HepG2 (cell line): ENCODE measurements around the gene TTC38. TPM values are rescaled to one million over a fixed set of nuclear protein-coding genes. Genes with fewer than 3 reads are reported as not detected.

Experiments used
- ATF5 ChIP-seq: sonication (generic); formaldehyde crosslinking; IDR thresholded peaks from 2 replicates; pipeline ENCODE4 v1.4.0; 2020; ENCODE audit warnings: mild to moderate bottlenecking, low read depth, missing genetic modification reagents
- CREM ChIP-seq, 2 experiments: sonication (generic) in 1 of 2; formaldehyde crosslinking in 1 of 2; IDR thresholded peaks; 2 replicates each; pipeline versions ENCODE4 v1.4.0 to v1.6.1; 2016 to 2020; ENCODE audit warnings: antibody characterized with exemption in 1 of 2, mild to moderate bottlenecking in 1 of 2, missing genetic modification reagents in 1 of 2
- GMEB1 ChIP-seq: sonication (generic); formaldehyde crosslinking; IDR thresholded peaks from 2 replicates; pipeline ENCODE4 v1.5.1; 2020; ENCODE audit warnings: missing genetic modification reagents, mild to moderate bottlenecking, borderline replicate concordance
- HNF4G ChIP-seq, 2 experiments: sonication (generic) in 1 of 2; formaldehyde crosslinking in 1 of 2; IDR thresholded peaks; 2 replicates each; pipeline versions ENCODE4 v1.4.0 to v1.6.1; 2011 to 2020; ENCODE audit warnings: borderline replicate concordance in 2 of 2, low read depth in 2 of 2, mild to moderate bottlenecking in 2 of 2, low read length in 1 of 2, missing genetic modification reagents in 1 of 2, moderate library complexity in 1 of 2
- IKZF1 ChIP-seq: fragments of 450-650 bp; IDR thresholded peaks from 2 replicates; pipeline ENCODE4 v1.7.1; 2016
- JUN ChIP-seq: sonication (generic); formaldehyde crosslinking; IDR thresholded peaks from 2 replicates; pipeline ENCODE4 v1.4.0; 2020; ENCODE audit warnings: mild to moderate bottlenecking, missing genetic modification reagents
- KLF13 ChIP-seq: sonication (generic); formaldehyde crosslinking; IDR thresholded peaks from 2 replicates; pipeline ENCODE4 v1.4.0; 2020; ENCODE audit warnings: mild to moderate bottlenecking, missing genetic modification reagents
- MAFF ChIP-seq: IDR thresholded peaks from 2 replicates; pipeline ENCODE4 v1.6.1; 2011; ENCODE audit warnings: low read depth, low read length, improper control_type of control experiment
- NCOA1 ChIP-seq: sonication (generic); formaldehyde crosslinking; IDR thresholded peaks from 2 replicates; pipeline ENCODE4 v1.9.0; 2021; ENCODE audit warnings: missing genetic modification reagents
- RNF219 ChIP-seq: sonication (generic); formaldehyde crosslinking; IDR thresholded peaks from 2 replicates; pipeline ENCODE4 v1.5.0; 2020; ENCODE audit warnings: mild to moderate bottlenecking, missing genetic modification reagents
- SRF ChIP-seq: IDR thresholded peaks from 2 replicates; pipeline ENCODE4 v1.6.1; 2011; ENCODE audit warnings: mild to moderate bottlenecking, low read depth, low read length, moderate library complexity
- SRSF4 ChIP-seq: fragments of 200-400 bp; formaldehyde crosslinking; IDR thresholded peaks from one replicate; pipeline ENCODE4 v1.6.1; 2018; ENCODE audit warnings: mild to moderate bottlenecking, low read depth, low read length, moderate library complexity; ENCODE audit not compliant: poor library complexity, severe bottlenecking
- TEAD2 ChIP-seq: sonication (generic); formaldehyde crosslinking; IDR thresholded peaks from 2 replicates; pipeline ENCODE4 v1.9.0; 2021; ENCODE audit warnings: missing genetic modification reagents
- ZBTB3 ChIP-seq: sonication (generic); formaldehyde crosslinking; IDR thresholded peaks from 2 replicates; pipeline ENCODE4 v1.4.0; 2020; ENCODE audit warnings: low read depth, mild to moderate bottlenecking, moderate library complexity, missing genetic modification reagents, borderline replicate concordance
- ZBTB38 ChIP-seq: sonication (generic); formaldehyde crosslinking; IDR thresholded peaks from 2 replicates; pipeline ENCODE4 v1.5.1; 2020; ENCODE audit warnings: mild to moderate bottlenecking, missing genetic modification reagents
- ZFY ChIP-seq: sonication (generic); formaldehyde crosslinking; IDR thresholded peaks from 2 replicates; pipeline ENCODE4 v1.4.0; 2020; ENCODE audit warnings: missing genetic modification reagents
- ZNF256 ChIP-seq: sonication (generic); formaldehyde crosslinking; conservative IDR thresholded peaks from 2 replicates; pipeline ENCODE4 v1.4.0; 2020; ENCODE audit warnings: missing genetic modification reagents
- ZNF331 ChIP-seq: sonication (generic); formaldehyde crosslinking; IDR thresholded peaks from 2 replicates; pipeline ENCODE4 v1.4.0; 2020; ENCODE audit warnings: missing genetic modification reagents
- ZNF496 ChIP-seq: sonication (generic); formaldehyde crosslinking; IDR thresholded peaks from 2 replicates; pipeline ENCODE4 v1.8.1; 2023; ENCODE audit warnings: mild to moderate bottlenecking, moderate library complexity, missing genetic modification reagents; ENCODE audit not compliant: insufficient replicate concordance
- polyA plus RNA-seq, 8 experiments: library from polyadenylated mRNA; depleted of rRNA in 3 of 8; stranded (reverse) in 7 of 8; unstranded in 1 of 8; fragments of >200 nt; fragmentation: Illumina TruSeq in 4 of 8; extraction: Trizol in 4 of 8; gene quantifications; 2 replicates each; pipeline versions ENCODE4 v1.2.1 to v1.2.3, GENCODE V29; 2011 to 2016; ENCODE audit warnings: low read depth in 4 of 8, missing spikeins in 1 of 8, mixed read lengths in 1 of 8; ENCODE audit not compliant: insufficient read depth in 1 of 8
- total RNA-seq, 5 experiments: library from RNA; depleted of rRNA; stranded (reverse); fragments of >200 nt; fragmentation: Illumina TruSeq; extraction: Trizol; gene quantifications; 2 replicates each; pipeline ENCODE4 v1.2.3, GENCODE V29; 2016; ENCODE audit warnings: low read depth in 1 of 5
- TF ChIP-seq, protein P1 (sequence below): sonication (generic); formaldehyde crosslinking; IDR thresholded peaks from 2 replicates; pipeline ENCODE4 v1.8.1; 2023; ENCODE audit warnings: mild to moderate bottlenecking, missing genetic modification reagents
- TF ChIP-seq, protein P2 (sequence below): sonication (generic); formaldehyde crosslinking; IDR thresholded peaks from 2 replicates; pipeline ENCODE4 v1.9.0; 2021; ENCODE audit warnings: missing genetic modification reagents, mild to moderate bottlenecking, borderline replicate concordance

Gene TTC38
- total and polyA plus RNA-seq, 2 of the 13 experiments (the other 11 are each of a cell fraction or from before 2014, with no cell fraction given) = 101 to 105 TPM

GRCh38 chr22:46296257-46297150, 28.7 kb downstream of the TTC38 start, which contains the start of gene GTSE1 (continued):
- TF ChIP-seq GMEB1 (CRISPR knock-in tag) = peak; percentile 94
- 0 out of 2 replicates have a peak, but pooled peaks have one; percentile 31 for TF ChIP-seq ZBTB38 (CRISPR knock-in tag)
- TF ChIP-seq HNF4G (IDR thresholded peaks at IDR 0.05; ENCODE audit: borderline replicate concordance, low read depth, low read length) = no peak
- TF ChIP-seq HNF4G (CRISPR knock-in tag; IDR thresholded peaks at IDR 0.05; ENCODE audit: borderline replicate concordance, low read depth) = no peak
- TF ChIP-seq NCOA1 (CRISPR knock-in tag) = 0 out of 2 replicates have a peak, but pooled peaks have one; percentile 73
- no peak for TF ChIP-seq ZBTB3
- no peak for TF ChIP-seq ZNF331 (CRISPR knock-in tag)
- no peak for TF ChIP-seq ATF5 (CRISPR knock-in tag)
- TF ChIP-seq SRF = no peak
- no peak; the same call in 1 of the 2 replicates for TF ChIP-seq ZFY (CRISPR knock-in tag)
- TF ChIP-seq, protein P1, sequence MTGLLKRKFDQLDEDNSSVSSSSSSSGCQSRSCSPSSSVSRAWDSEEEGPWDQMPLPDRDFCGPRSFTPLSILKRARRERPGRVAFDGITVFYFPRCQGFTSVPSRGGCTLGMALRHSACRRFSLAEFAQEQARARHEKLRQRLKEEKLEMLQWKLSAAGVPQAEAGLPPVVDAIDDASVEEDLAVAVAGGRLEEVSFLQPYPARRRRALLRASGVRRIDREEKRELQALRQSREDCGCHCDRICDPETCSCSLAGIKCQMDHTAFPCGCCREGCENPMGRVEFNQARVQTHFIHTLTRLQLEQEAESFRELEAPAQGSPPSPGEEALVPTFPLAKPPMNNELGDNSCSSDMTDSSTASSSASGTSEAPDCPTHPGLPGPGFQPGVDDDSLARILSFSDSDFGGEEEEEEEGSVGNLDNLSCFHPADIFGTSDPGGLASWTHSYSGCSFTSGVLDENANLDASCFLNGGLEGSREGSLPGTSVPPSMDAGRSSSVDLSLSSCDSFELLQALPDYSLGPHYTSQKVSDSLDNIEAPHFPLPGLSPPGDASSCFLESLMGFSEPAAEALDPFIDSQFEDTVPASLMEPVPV (CRISPR knock-in tag) = peak; percentile 99
- TF ChIP-seq RNF219 (CRISPR knock-in tag) = no peak
- TF ChIP-seq KLF13 = no peak
- no peak for TF ChIP-seq TEAD2
- TF ChIP-seq, protein P2, sequence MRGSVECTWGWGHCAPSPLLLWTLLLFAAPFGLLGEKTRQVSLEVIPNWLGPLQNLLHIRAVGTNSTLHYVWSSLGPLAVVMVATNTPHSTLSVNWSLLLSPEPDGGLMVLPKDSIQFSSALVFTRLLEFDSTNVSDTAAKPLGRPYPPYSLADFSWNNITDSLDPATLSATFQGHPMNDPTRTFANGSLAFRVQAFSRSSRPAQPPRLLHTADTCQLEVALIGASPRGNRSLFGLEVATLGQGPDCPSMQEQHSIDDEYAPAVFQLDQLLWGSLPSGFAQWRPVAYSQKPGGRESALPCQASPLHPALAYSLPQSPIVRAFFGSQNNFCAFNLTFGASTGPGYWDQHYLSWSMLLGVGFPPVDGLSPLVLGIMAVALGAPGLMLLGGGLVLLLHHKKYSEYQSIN = no peak
- TF ChIP-seq ZNF256 = 0 out of 2 replicates have a peak, but pooled peaks have one; percentile 59
- TF ChIP-seq SRSF4 = no peak
- TF ChIP-seq CREM (IDR thresholded peaks at IDR 0.05) = peak; percentile 74
- no peak for TF ChIP-seq CREM (CRISPR knock-in tag; IDR thresholded peaks at IDR 0.05)
- no peak for TF ChIP-seq IKZF1
- TF ChIP-seq ZNF496 (CRISPR knock-in tag) = peak; percentile 36
- TF ChIP-seq MAFF = no peak
- no peak for TF ChIP-seq JUN (CRISPR knock-in tag)
